ENCODE measurements around the gene CORO7.
"Not testable (repeated sequence)": the region's sequence is repeated elsewhere in the genome, so short reads cannot be mapped to it uniquely, and the experiment has no call there.

CORO7 gene

DNA sequence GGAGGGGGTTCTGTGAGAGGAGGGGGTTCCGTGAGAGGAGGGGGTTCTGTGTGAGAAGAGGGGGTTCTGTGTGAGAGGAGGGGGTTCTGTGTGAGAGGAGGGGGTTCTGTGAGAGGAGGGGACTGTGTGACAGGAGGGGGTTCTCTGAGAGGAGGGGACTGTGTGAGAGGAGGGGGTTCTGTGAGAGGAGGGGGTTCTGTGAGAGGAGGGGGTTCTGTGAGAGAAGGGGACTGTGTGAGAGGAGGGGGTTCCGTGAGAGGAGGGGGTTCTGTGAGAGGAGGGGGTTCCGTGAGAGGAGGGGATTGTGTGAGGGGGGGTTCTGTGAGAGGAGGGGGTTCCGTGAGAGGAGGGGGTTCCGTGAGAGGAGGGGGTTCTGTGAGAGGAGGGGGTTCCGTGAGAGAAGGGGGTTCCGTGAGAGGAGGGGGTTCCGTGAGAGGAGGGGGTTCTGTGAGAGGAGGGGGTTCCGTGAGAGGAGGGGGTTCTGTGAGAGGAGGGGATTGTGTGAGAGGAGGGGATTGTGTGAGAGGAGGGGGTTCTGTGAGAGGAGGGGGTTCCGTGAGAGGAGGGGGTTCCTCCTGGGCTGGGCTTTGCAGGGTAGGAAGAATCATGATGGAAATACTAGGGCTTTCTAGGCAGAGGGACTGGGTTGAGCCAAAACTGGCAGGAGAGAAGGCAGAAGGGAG lies 72.0 kb downstream of the CORO7 start:
- H3K4me1 ChIP-seq (ENCODE audit: control insufficient read depth in 1 of 2, insufficient read depth in 2 of 2, low read length in 2 of 2): peaks cover 0 to 11% of the 10 kb centered on the region in 2 donors
- H3K27ac ChIP-seq (ENCODE audit: low read length); H3K27me3 ChIP-seq (ENCODE audit: low read depth, low read length); H3K9me3 ChIP-seq (ENCODE audit: control insufficient read depth in 1 of 2, low read length in 2 of 2); H3K4me3 ChIP-seq (ENCODE audit: low read depth in 1 of 2, low read length in 2 of 2); H3K36me3 ChIP-seq (ENCODE audit: control insufficient read depth in 1 of 2, insufficient read depth in 2 of 2, low read length in 2 of 2): not testable (repeated sequence)

DNA sequence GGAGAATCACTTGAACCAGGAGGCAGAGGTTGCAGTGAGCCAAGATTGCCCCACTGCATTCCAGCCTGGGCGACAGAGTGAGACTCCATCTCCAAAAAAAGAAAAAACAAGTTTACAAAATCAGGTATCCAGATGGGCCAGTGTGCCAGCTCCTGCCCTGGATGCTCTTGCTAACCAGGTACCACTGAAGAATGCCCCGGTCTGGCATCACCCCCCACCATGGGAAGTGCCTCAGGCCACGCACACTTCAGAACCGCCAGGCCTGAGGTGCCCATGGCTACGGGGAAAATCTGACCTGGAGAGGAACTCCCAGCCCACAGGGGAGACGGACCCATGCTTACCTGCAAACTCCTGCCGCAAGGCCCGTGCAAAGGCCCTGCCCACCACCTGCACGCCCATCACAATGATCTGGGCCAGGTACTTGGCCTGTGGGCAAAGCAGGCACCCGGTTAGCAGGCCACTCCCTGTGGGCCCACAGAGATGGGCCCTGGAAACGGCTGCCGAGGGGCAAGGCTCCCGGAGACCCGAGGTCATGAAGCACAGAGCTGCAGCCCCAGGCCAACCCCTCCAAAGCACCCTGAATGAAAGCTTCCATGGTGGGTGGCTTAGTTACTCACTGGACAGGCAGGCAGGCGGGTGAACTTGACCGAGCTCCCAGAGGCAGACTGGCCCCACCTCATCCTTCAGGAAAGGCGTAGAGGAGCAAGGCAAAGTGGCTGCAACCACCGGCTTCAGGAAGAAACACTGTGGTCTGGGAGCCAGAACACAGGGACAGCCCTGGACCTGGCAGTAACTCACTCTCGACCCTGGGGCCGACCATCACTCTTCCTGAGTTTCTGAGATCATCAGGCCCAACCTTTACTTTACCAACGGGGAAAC lies 73.3 kb downstream of the CORO7 start:
- H3K27ac ChIP-seq (ENCODE audit: low read length): no peak overlapping the region
- H3K4me3 ChIP-seq (ENCODE audit: low read depth in 1 of 2, low read length in 2 of 2): no peak overlapping the region
- H3K9me3 ChIP-seq (ENCODE audit: control insufficient read depth in 1 of 2, low read length in 2 of 2): no peaks in the 10 kb centered on the region
- H3K27me3 ChIP-seq (ENCODE audit: low read depth, low read length): no peaks in the 10 kb centered on the region
- peaks cover 0 to 16% of the 10 kb centered on the region in 2 donors for H3K4me1 ChIP-seq (ENCODE audit: control insufficient read depth in 1 of 2, insufficient read depth in 2 of 2, low read length in 2 of 2)
- peaks cover 0 to 15% of the 10 kb centered on the region in 2 donors for H3K36me3 ChIP-seq (ENCODE audit: control insufficient read depth in 1 of 2, insufficient read depth in 2 of 2, low read length in 2 of 2)

DNA sequence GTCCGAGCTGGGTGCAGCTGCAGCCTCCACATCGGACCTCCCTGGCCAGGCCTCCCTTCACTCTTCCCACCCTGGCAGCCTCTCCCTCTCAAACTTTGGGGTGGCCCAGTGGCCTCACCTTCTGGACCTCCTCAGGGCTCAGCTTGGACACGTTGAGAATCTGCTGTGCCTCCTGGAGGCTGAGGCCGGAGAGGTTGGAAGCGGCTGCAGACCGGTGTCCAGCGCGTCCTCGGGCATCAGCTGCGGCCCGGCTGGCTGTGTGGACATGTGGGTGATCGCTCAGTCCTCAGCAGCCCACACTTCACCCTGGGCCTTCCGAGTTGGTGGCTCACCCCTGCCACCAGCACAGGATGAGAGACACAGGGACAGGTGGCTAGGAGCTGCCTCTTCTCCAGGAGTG lies 75.1 kb downstream of the CORO7 start:
- H3K36me3 ChIP-seq (ENCODE audit: control insufficient read depth in 1 of 2, insufficient read depth in 2 of 2, low read length in 2 of 2): peaks cover 0 to 33% of the 10 kb centered on the region in 2 donors
- no peaks in the 10 kb centered on the region for H3K27me3 ChIP-seq (ENCODE audit: low read depth, low read length)
- no peak overlapping the region for H3K27ac ChIP-seq (ENCODE audit: low read length)
- peaks cover 0 to 16% of the 10 kb centered on the region in 2 donors for H3K4me1 ChIP-seq (ENCODE audit: control insufficient read depth in 1 of 2, insufficient read depth in 2 of 2, low read length in 2 of 2)
- no peak overlapping the region for H3K4me3 ChIP-seq (ENCODE audit: low read depth in 1 of 2, low read length in 2 of 2)
- no peaks in the 10 kb centered on the region for H3K9me3 ChIP-seq (ENCODE audit: control insufficient read depth in 1 of 2, low read length in 2 of 2)

DNA sequence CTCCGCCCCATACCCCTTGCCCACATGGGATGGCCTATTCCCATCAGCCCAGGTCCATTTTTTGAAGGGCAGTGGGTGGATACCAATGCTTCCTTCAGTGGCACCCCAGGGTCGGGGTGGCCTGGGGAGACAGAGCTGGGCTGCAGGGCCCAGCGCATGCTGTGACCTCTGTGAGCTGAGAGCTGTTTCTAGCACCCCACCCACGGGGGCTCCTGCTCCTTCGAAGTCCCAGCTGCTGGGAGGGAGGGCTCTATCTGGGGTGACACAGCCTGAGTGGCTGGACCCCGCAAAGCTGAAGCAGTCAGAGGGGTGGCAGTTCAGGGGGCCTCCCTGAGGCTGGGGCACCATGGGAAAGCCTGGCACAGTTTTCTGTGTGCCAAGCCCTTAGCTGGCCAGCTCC lies 76.0 kb downstream of the CORO7 start:
- Histone ChIP-seq H3K9me3 (ENCODE audit: control insufficient read depth in 1 of 2, low read length in 2 of 2) (no peaks in the 10 kb centered on the region), H3K36me3 (ENCODE audit: control insufficient read depth in 1 of 2, insufficient read depth in 2 of 2, low read length in 2 of 2) (peaks cover 0 to 36% of the 10 kb centered on the region in 2 donors), H3K27me3 (ENCODE audit: low read depth, low read length) (no peaks in the 10 kb centered on the region), H3K27ac (ENCODE audit: low read length) (no peak overlapping the region), H3K4me3 (ENCODE audit: low read depth in 1 of 2, low read length in 2 of 2) (no peak overlapping the region), H3K4me1 (ENCODE audit: control insufficient read depth in 1 of 2, insufficient read depth in 2 of 2, low read length in 2 of 2) (peaks cover 0 to 16% of the 10 kb centered on the region in 2 donors)

DNA sequence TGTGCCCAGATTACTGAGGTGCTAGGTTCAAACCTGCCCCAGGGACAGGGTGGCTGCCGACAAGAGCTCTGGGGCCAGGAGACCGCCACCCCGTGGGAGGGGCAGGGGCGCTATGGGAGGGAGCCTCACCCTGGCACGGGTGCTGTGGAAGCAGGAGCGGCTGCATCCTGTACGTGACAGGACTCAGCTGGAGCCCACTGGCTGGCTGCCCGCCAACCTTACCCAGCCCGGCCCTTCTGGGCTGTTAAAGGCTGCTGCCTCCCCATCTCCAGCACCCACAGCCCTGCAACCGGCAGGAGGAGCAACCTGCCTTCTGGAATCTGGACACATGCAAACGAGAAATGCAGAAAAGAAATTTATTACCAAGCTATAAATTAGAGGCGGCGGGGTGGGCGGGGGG lies 76.5 kb downstream of the CORO7 start:
- Histone ChIP-seq H3K36me3 (ENCODE audit: control insufficient read depth in 1 of 2, insufficient read depth in 2 of 2, low read length in 2 of 2) (peaks cover 0 to 41% of the 10 kb centered on the region in 2 donors), H3K27ac (ENCODE audit: low read length) (no peak overlapping the region)

DNA sequence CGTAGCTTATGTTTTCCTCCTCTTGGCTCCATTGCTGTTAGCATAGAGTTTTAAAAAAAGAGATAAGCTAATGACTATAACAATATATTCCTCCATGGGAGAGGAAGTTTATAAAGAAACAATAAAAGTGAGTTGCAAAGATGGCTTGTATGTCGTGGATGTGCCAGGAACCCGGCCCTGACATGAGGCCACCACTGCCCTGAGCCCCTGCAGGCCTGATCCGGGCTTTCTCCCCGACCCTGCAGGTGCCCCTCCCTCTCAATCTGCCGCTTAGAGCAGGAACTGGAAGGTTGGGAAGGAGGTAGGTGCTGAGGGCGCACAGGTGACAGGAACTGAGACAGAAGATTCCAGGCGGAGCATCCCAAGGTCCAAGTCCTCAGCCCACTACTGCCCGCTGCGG lies 76.9 kb downstream of the CORO7 start:
- H3K27me3 ChIP-seq (ENCODE audit: low read depth, low read length): no peaks in the 10 kb centered on the region
- H3K27ac ChIP-seq (ENCODE audit: low read length): no peak overlapping the region
- H3K4me1 ChIP-seq (ENCODE audit: control insufficient read depth in 1 of 2, insufficient read depth in 2 of 2, low read length in 2 of 2): peaks cover 0 to 10% of the 10 kb centered on the region in 2 donors
- H3K36me3 ChIP-seq (ENCODE audit: control insufficient read depth in 1 of 2, insufficient read depth in 2 of 2, low read length in 2 of 2): peaks cover 0 to 45% of the 10 kb centered on the region in 2 donors
- H3K4me3 ChIP-seq (ENCODE audit: low read depth in 1 of 2, low read length in 2 of 2): no peak overlapping the region
- no peaks in the 10 kb centered on the region for H3K9me3 ChIP-seq (ENCODE audit: control insufficient read depth in 1 of 2, low read length in 2 of 2)

More for the DNA sequence above, 76.5 kb downstream of the CORO7 start:
- H3K4me3 ChIP-seq (ENCODE audit: low read depth in 1 of 2, low read length in 2 of 2): no peak overlapping the region
- no peaks in the 10 kb centered on the region for H3K27me3 ChIP-seq (ENCODE audit: low read depth, low read length)
- no peaks in the 10 kb centered on the region for H3K9me3 ChIP-seq (ENCODE audit: control insufficient read depth in 1 of 2, low read length in 2 of 2)
- H3K4me1 ChIP-seq (ENCODE audit: control insufficient read depth in 1 of 2, insufficient read depth in 2 of 2, low read length in 2 of 2): peaks cover 0 to 13% of the 10 kb centered on the region in 2 donors

DNA sequence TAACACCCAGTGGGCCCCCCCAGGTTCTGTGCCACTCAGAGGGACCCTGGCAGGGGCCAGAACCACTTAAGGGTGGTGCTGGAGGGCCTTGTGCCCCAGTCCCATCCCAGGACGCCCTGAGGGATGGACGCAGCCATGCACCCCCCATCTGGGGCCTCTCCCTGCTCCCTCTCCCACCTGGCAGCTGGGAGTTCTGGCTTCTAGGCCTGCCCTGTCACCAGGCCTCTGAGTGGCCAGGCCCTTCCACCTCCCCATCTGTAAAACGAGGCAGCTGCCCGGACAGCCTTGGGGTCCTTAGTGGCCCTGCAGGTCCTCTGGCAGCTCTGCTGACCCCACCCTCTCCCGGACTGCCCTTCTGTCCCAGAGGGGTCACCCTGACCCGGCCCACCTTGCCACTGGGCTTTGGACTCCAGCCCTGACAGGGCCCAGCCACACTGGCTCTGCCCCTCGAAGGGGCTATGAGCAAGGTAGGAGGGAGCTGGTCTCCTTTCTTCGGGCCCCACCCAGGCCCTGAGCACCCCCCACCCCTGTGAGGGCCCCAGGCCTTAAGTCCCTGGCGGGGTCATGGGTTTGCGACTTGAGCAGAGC lies 77.6 kb downstream of the CORO7 start:
- H3K36me3 ChIP-seq (ENCODE audit: control insufficient read depth in 1 of 2, insufficient read depth in 2 of 2, low read length in 2 of 2): peaks cover 0 to 45% of the 10 kb centered on the region in 2 donors
- H3K27ac ChIP-seq (ENCODE audit: low read length): no peak overlapping the region
- H3K27me3 ChIP-seq (ENCODE audit: low read depth, low read length): no peaks in the 10 kb centered on the region
- H3K4me1 ChIP-seq (ENCODE audit: control insufficient read depth in 1 of 2, insufficient read depth in 2 of 2, low read length in 2 of 2): peaks cover 0 to 10% of the 10 kb centered on the region in 2 donors
- no peaks in the 10 kb centered on the region for H3K9me3 ChIP-seq (ENCODE audit: control insufficient read depth in 1 of 2, low read length in 2 of 2)
- H3K4me3 ChIP-seq (ENCODE audit: low read depth in 1 of 2, low read length in 2 of 2): no peak overlapping the region

DNA sequence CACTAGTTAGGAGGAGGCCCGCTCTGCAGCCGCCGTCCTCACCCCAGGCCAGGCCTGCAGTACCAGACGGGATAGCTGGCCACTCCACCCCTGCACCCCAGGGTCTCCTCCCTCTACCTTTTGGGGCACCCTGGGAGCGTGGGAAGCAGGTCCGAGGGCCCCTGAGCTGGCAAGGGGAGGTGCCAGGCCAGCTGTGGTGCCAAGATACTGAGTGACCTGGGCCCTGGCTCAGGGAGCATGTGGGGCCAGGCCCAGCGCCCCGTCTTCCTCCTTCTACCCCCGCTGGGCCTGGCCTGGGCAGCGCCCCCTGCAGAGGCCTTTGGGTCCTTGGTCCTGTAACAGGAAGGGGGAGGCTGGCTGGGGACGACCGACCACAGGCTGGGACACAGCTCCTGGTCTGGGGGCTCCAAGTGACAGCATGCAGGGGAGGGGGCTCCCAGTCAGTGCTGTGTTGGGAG lies 78.2 kb downstream of the CORO7 start:
- no peaks in the 10 kb centered on the region for H3K9me3 ChIP-seq (ENCODE audit: control insufficient read depth in 1 of 2, low read length in 2 of 2)
- H3K27me3 ChIP-seq (ENCODE audit: low read depth, low read length): no peaks in the 10 kb centered on the region
- no peak overlapping the region for H3K27ac ChIP-seq (ENCODE audit: low read length)
- H3K4me1 ChIP-seq (ENCODE audit: control insufficient read depth in 1 of 2, insufficient read depth in 2 of 2, low read length in 2 of 2): peaks cover 0 to 10% of the 10 kb centered on the region in 2 donors
- H3K36me3 ChIP-seq (ENCODE audit: control insufficient read depth in 1 of 2, insufficient read depth in 2 of 2, low read length in 2 of 2): peaks cover 0 to 45% of the 10 kb centered on the region in 2 donors
- H3K4me3 ChIP-seq (ENCODE audit: low read depth in 1 of 2, low read length in 2 of 2): no peak overlapping the region

DNA sequence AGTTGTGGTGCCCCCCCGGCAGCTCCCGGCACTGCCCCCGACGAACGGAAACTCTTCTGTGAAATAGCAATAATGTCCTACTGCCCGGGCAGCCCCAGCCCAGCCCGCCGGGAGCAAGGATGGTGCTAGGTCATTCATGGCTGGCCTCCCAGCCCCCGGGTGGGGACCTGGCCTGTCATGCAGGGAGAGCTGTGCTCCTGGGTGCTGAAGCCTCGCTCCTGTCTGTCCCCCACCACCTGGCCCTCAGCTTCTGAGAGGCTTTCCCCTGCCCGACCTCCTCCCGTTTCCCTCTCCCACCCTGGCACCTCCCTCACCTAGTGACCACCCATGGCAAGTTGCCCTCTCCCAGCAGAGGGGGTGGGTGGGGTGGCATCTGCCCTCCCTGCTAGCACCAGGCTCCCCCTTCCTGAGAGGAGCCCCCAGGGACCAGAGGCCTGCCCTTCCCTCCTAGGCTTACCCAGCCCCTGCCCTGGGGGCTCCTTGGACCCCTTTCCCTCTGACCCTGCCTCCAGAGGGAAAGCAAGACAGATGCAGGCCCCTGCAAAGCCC lies 78.8 kb downstream of the CORO7 start:
- Histone ChIP-seq H3K4me3 (ENCODE audit: low read depth in 1 of 2, low read length in 2 of 2) (no peak overlapping the region), H3K9me3 (ENCODE audit: control insufficient read depth in 1 of 2, low read length in 2 of 2) (no peaks in the 10 kb centered on the region), H3K27me3 (ENCODE audit: low read depth, low read length) (no peaks in the 10 kb centered on the region), H3K4me1 (ENCODE audit: control insufficient read depth in 1 of 2, insufficient read depth in 2 of 2, low read length in 2 of 2) (peaks cover 0 to 10% of the 10 kb centered on the region in 2 donors), H3K36me3 (ENCODE audit: control insufficient read depth in 1 of 2, insufficient read depth in 2 of 2, low read length in 2 of 2) (peaks cover 0 to 45% of the 10 kb centered on the region in 2 donors), H3K27ac (ENCODE audit: low read length) (no peak overlapping the region)

DNA sequence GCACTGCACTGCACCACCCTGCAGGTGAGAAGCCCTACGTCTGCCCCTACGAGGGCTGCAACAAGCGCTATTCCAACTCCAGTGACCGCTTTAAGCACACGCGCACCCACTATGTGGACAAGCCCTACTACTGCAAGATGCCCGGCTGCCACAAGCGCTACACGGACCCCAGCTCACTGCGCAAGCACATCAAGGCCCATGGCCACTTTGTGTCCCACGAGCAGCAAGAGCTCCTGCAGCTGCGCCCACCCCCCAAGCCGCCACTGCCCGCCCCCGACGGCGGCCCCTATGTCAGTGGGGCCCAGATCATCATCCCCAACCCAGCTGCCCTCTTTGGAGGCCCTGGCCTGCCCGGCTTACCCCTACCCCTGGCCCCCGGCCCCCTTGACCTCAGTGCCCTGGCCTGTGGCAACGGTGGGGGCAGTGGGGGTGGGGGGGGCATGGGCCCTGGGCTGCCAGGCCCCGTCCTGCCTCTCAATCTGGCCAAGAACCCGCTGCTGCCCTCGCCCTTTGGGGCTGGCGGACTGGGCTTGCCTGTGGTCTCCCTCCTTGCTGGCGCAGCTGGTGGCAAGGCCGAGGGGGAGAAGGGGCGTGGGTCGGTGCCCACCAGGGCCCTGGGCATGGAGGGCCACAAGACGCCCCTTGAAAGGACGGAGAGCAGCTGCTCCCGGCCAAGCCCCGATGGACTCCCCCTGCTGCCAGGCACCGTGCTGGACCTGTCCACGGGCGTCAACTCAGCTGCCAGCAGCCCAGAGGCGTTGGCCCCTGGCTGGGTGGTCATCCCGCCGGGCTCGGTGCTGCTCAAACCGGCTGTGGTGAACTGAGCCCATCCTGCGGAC lies 79.5 kb downstream of the CORO7 start:
- H3K4me3 ChIP-seq (ENCODE audit: low read depth in 1 of 2, low read length in 2 of 2): no peak overlapping the region
- H3K27ac ChIP-seq (ENCODE audit: low read length): no peak overlapping the region
- H3K4me1 ChIP-seq (ENCODE audit: control insufficient read depth in 1 of 2, insufficient read depth in 2 of 2, low read length in 2 of 2): peaks cover 0 to 10% of the 10 kb centered on the region in 2 donors
- no peaks in the 10 kb centered on the region for H3K9me3 ChIP-seq (ENCODE audit: control insufficient read depth in 1 of 2, low read length in 2 of 2)
- peaks cover 0 to 45% of the 10 kb centered on the region in 2 donors for H3K36me3 ChIP-seq (ENCODE audit: control insufficient read depth in 1 of 2, insufficient read depth in 2 of 2, low read length in 2 of 2)
- no peaks in the 10 kb centered on the region for H3K27me3 ChIP-seq (ENCODE audit: low read depth, low read length)
